ENCODE measurements around the gene C2orf81. TPM values are rescaled to one million over a fixed set of nuclear protein-coding genes. Genes with fewer than 3 reads are reported as not detected.
A peak's percentile ranks its signal among the peaks of the same experiment; 100 is the strongest.

The C2orf81 gene
- polyA plus RNA-seq, 6 donors from 2014 or later = 3.7 to 8.8 (median 7.6) TPM

GRCh38 chr2:74413001-74413698, 8.3 kb downstream of the C2orf81 start:
- H3K4me1 Mint-ChIP-seq = peaks cover 32 to 44% (median 43%) of the 10 kb centered on the region in 3 donors
- peaks cover 0 to 5% (median 4%) of the 10 kb centered on the region in 3 donors for H3K27me3 Mint-ChIP-seq
- ATAC-seq (ENCODE audit: low read depth in 2 of 2) = no peak
- H3K4me3 Mint-ChIP-seq = peak overlapping the region in 7 of 8 donors; percentile 7 to 90 (median 78)
- no peak for DNase-seq
- peak overlapping the region in 5 of 6 donors; percentile 21 to 88 (median 81) for H3K27ac Mint-ChIP-seq
- H3K9me3 Mint-ChIP-seq = no peaks in the 10 kb centered on the region
- no peaks in the 10 kb centered on the region for H3K36me3 Mint-ChIP-seq

GRCh38 chr2:74407682-74408081, 13.7 kb downstream of the C2orf81 start:
- H3K9me3 Mint-ChIP-seq = no peaks in the 10 kb centered on the region
- peak overlapping the region in 1 of 8 donors; percentile 52 for H3K4me3 Mint-ChIP-seq
- peaks cover 0 to 8% (median 6%) of the 10 kb centered on the region in 3 donors for H3K27me3 Mint-ChIP-seq
- ATAC-seq (ENCODE audit: low read depth in 2 of 2) (no peak), DNase-seq (no peak)
- peaks cover 6 to 10% (median 7%) of the 10 kb centered on the region in 3 donors for H3K4me1 Mint-ChIP-seq
- H3K36me3 Mint-ChIP-seq = no peaks in the 10 kb centered on the region
- peak overlapping the region in 1 of 6 donors; percentile 44 for H3K27ac Mint-ChIP-seq

- Mint-ChIP-seq H3K36me3 (no peaks in the 10 kb centered on the region), H3K9me3 (no peaks in the 10 kb centered on the region), H3K27ac (peak overlapping the region in 2 of 6 donors; percentile 3 to 52), H3K27me3 (peaks cover 0 to 10% (median 8%) of the 10 kb centered on the region in 3 donors), H3K4me1 (peaks cover 6 to 7% (median 7%) of the 10 kb centered on the region in 3 donors), H3K4me3 (no peak overlapping the region)
- DNase-seq = no peak
- ATAC-seq (ENCODE audit: low read depth in 2 of 2) = peak; percentile 90 to 93
Observed at GRCh38 chr2:74406035-74406434, 15.4 kb downstream of the C2orf81 start.

GRCh38 chr2:74401891-74402290, 19.5 kb downstream of the C2orf81 start:
- H3K9me3 Mint-ChIP-seq = no peaks in the 10 kb centered on the region
- ATAC-seq (ENCODE audit: low read depth in 2 of 2) = no peak

GRCh38 chr2:74399785-74400184, 21.6 kb downstream of the C2orf81 start:
- DNase-seq (no peak), ATAC-seq (ENCODE audit: low read depth in 2 of 2) (peak; percentile 46 to 70)
- Mint-ChIP-seq H3K36me3 (no peaks in the 10 kb centered on the region), H3K4me1 (peaks cover 4 to 6% (median 5%) of the 10 kb centered on the region in 3 donors), H3K27ac (no peak overlapping the region), H3K27me3 (peaks cover 0 to 4% (median 4%) of the 10 kb centered on the region in 3 donors), H3K9me3 (no peaks in the 10 kb centered on the region), H3K4me3 (no peak overlapping the region)

More at GRCh38 chr2:74401891-74402290, 19.5 kb downstream of the C2orf81 start:
- Mint-ChIP-seq H3K4me1 (peaks cover 11 to 13% (median 11%) of the 10 kb centered on the region in 3 donors), H3K27ac (no peak overlapping the region), H3K36me3 (no peaks in the 10 kb centered on the region), H3K27me3 (peaks cover 0 to 4% (median 0%) of the 10 kb centered on the region in 3 donors), H3K4me3 (peak overlapping the region in 1 of 8 donors; percentile 52)
- DNase-seq = no peak

GRCh38 chr2:74396149-74396548, 25.3 kb downstream of the C2orf81 start:
- DNase-seq (no peak), ATAC-seq (ENCODE audit: low read depth in 2 of 2) (no peak)
- Mint-ChIP-seq H3K4me1 (peaks cover 9 to 13% (median 11%) of the 10 kb centered on the region in 3 donors), H3K4me3 (no peak overlapping the region), H3K27me3 (peaks cover 0 to 4% (median 0%) of the 10 kb centered on the region in 3 donors), H3K36me3 (no peaks in the 10 kb centered on the region), H3K27ac (no peak overlapping the region), H3K9me3 (no peaks in the 10 kb centered on the region)

- H3K4me3 Mint-ChIP-seq = no peak overlapping the region
- peaks cover 5 to 8% (median 8%) of the 10 kb centered on the region in 3 donors for H3K4me1 Mint-ChIP-seq
Observed at GRCh38 chr2:74393525-74393924, 27.9 kb downstream of the C2orf81 start.

GRCh38 chr2:74392449-74392743, 29.0 kb downstream of the C2orf81 start:
- Mint-ChIP-seq H3K27ac (peak overlapping the region in 3 of 6 donors; percentile 9 to 100 (median 98)), H3K36me3 (no peaks in the 10 kb centered on the region), H3K4me1 (peaks cover 5 to 8% (median 8%) of the 10 kb centered on the region in 3 donors), H3K27me3 (peaks cover 0 to 4% (median 0%) of the 10 kb centered on the region in 3 donors), H3K4me3 (peak overlapping the region in 3 of 8 donors; percentile 6 to 98 (median 91)), H3K9me3 (no peaks in the 10 kb centered on the region)
- DNase-seq = no peak
- no peak for ATAC-seq (ENCODE audit: low read depth in 2 of 2)

More at GRCh38 chr2:74393525-74393924, 27.9 kb downstream of the C2orf81 start:
- DNase-seq (no peak), ATAC-seq (ENCODE audit: low read depth in 2 of 2) (no peak)
- no peaks in the 10 kb centered on the region for H3K36me3 Mint-ChIP-seq
- H3K9me3 Mint-ChIP-seq = no peaks in the 10 kb centered on the region
- no peak overlapping the region for H3K27ac Mint-ChIP-seq
- H3K27me3 Mint-ChIP-seq = peaks cover 0 to 4% (median 0%) of the 10 kb centered on the region in 3 donors

GRCh38 chr2:74391580-74392448, 29.6 kb downstream of the C2orf81 start:
- H3K4me1 Mint-ChIP-seq = peaks cover 5 to 8% (median 8%) of the 10 kb centered on the region in 3 donors
- DNase-seq (peak; percentile 94), ATAC-seq (ENCODE audit: low read depth in 2 of 2) (peak; percentile 86 to 87)
- no peaks in the 10 kb centered on the region for H3K9me3 Mint-ChIP-seq
- H3K27me3 Mint-ChIP-seq = peaks cover 0 to 4% (median 0%) of the 10 kb centered on the region in 3 donors
- no peaks in the 10 kb centered on the region for H3K36me3 Mint-ChIP-seq
- H3K4me3 Mint-ChIP-seq = peak overlapping the region in 5 of 8 donors; percentile 91 to 100 (median 99)
- peak overlapping the region; percentile 98 to 100 (median 100) for H3K27ac Mint-ChIP-seq

GRCh38 chr2:74391209-74391579, 30.2 kb downstream of the C2orf81 start:
- Mint-ChIP-seq H3K4me3 (peak overlapping the region in 5 of 8 donors; percentile 91 to 100 (median 99)), H3K27ac (peak overlapping the region; percentile 57 to 100 (median 98)), H3K36me3 (no peaks in the 10 kb centered on the region), H3K9me3 (no peaks in the 10 kb centered on the region), H3K4me1 (peaks cover 5 to 8% (median 8%) of the 10 kb centered on the region in 3 donors), H3K27me3 (peaks cover 0 to 4% (median 0%) of the 10 kb centered on the region in 3 donors)
- ATAC-seq (ENCODE audit: low read depth in 2 of 2) (no peak), DNase-seq (no peak)

GRCh38 chr2:74390606-74391005, 30.8 kb downstream of the C2orf81 start:
- no peak for DNase-seq
- H3K36me3 Mint-ChIP-seq = no peaks in the 10 kb centered on the region

GRCh38 chr2:74387346-74387745, 34.1 kb downstream of the C2orf81 start:
- peaks cover 5 to 8% (median 7%) of the 10 kb centered on the region in 3 donors for H3K4me1 Mint-ChIP-seq
- ATAC-seq (ENCODE audit: low read depth in 2 of 2) = no peak
- DNase-seq = no peak
- no peak overlapping the region for H3K4me3 Mint-ChIP-seq
- H3K27me3 Mint-ChIP-seq = no peaks in the 10 kb centered on the region
- H3K9me3 Mint-ChIP-seq = no peaks in the 10 kb centered on the region
- no peak overlapping the region for H3K27ac Mint-ChIP-seq
- no peaks in the 10 kb centered on the region for H3K36me3 Mint-ChIP-seq

More at GRCh38 chr2:74390606-74391005, 30.8 kb downstream of the C2orf81 start:
- Mint-ChIP-seq H3K4me3 (peak overlapping the region in 4 of 8 donors; percentile 20 to 98 (median 88)), H3K4me1 (peaks cover 5 to 8% (median 8%) of the 10 kb centered on the region in 3 donors), H3K27me3 (peaks cover 0 to 4% (median 0%) of the 10 kb centered on the region in 3 donors), H3K27ac (peak overlapping the region in 3 of 6 donors; percentile 9 to 99 (median 98)), H3K9me3 (no peaks in the 10 kb centered on the region)
- ATAC-seq (ENCODE audit: low read depth in 2 of 2) = no peak

- Mint-ChIP-seq H3K4me3 (no peak overlapping the region), H3K27me3 (no peaks in the 10 kb centered on the region), H3K4me1 (peaks cover 12 to 18% (median 15%) of the 10 kb centered on the region in 3 donors), H3K36me3 (no peaks in the 10 kb centered on the region), H3K9me3 (no peaks in the 10 kb centered on the region), H3K27ac (no peak overlapping the region)
- DNase-seq (no peak), ATAC-seq (ENCODE audit: low read depth in 2 of 2) (no peak)
Observed at GRCh38 chr2:74385396-74385795, 36.0 kb downstream of the C2orf81 start.

All from naive B cell (primary cell).